GM12878 (cell line): Measurements from ENCODE around the gene KRT4. TPM values are rescaled to one million over a fixed set of nuclear protein-coding genes. Genes with fewer than 3 reads are reported as not detected.

Experiments used
- ATAC-seq: fragments of 200-7000 bp; cut with Tn5 transposase; 3 replicates; pipeline ENCODE4 v1.9.1; 2020; ENCODE audit warnings: mild to moderate bottlenecking, moderate library complexity
- BruUV-seq: library from RNA; stranded (reverse); fragments of 400-500 nt; replicated peaks from 2 replicates; lab custom pipeline; 2021; lab: Mats Ljungman, UMichigan
- CTCF ChIA-PET: fragments of 300-600 bp; sonication (Branson Sonifier 250); formaldehyde crosslinking; extraction: SDS; loops from one replicate; lab custom pipeline; 2021; ENCODE audit warnings: inconsistent platforms; lab: Yijun Ruan, JAX
- POLR2A ChIA-PET: fragments of 350-600 bp; formaldehyde crosslinking; extraction: SDS; loops from one replicate; lab custom pipeline; 2021; ENCODE audit warnings: inconsistent platforms; lab: Charles Lee
- RAD21 ChIA-PET: fragments of 300-600 bp; sonication (Branson Sonifier 250); formaldehyde crosslinking; loops from one replicate; lab custom pipeline; 2023; ENCODE audit warnings: antibody characterized with exemption; ENCODE audit not compliant: unreplicated experiment; lab: Charles Lee
- SMC1A ChIA-PET: fragments of 300-600 bp; sonication (Branson Sonifier 250); formaldehyde crosslinking; loops from one replicate; lab custom pipeline; 2023; ENCODE audit not compliant: unreplicated experiment, uncharacterized antibody; lab: Charles Lee
- DNase-seq: peaks from one replicate; pipeline ENCODE4 v3.0.0-alpha.2; 2011; ENCODE audit warnings: low read depth, low spot score
- FAIRE-seq: peaks from 3 replicates; lab custom pipeline; 2011; peaks lifted over from hg19 to GRCh38; lab: Jason Lieb, UNC
- H2AFZ ChIP-seq: 2 replicates; pipeline ENCODE4 v1.6.0; 2011; ENCODE audit warnings: low read depth, low read length, control low read depth; ENCODE audit not compliant: control insufficient read depth
- H3K27ac ChIP-seq: 2 replicates; pipeline ENCODE4 v1.5.1; 2011; ENCODE audit warnings: control low read depth; ENCODE audit not compliant: control insufficient read depth, insufficient read depth
- H3K27me3 ChIP-seq, 2 experiments: replicated peaks in 1 of 2; 2 replicates each; pipeline versions ENCODE4 v1.6.0 to v1.6.1; 2011; ENCODE audit warnings: low read length in 1 of 2; ENCODE audit not compliant: control insufficient read depth in 2 of 2, insufficient read depth in 2 of 2
- H3K36me3 ChIP-seq, 2 experiments: 2 replicates each; pipeline ENCODE4 v1.5.1; 2011; ENCODE audit warnings: low read length in 1 of 2; ENCODE audit not compliant: control insufficient read depth in 2 of 2, insufficient read depth in 2 of 2
- H3K4me1 ChIP-seq: 2 replicates; pipeline ENCODE4 v1.6.1; 2011; ENCODE audit warnings: mild to moderate bottlenecking, low read length, moderate library complexity, mixed read lengths; ENCODE audit not compliant: control insufficient read depth, insufficient read depth
- H3K4me2 ChIP-seq: 2 replicates; pipeline ENCODE4 v1.6.0; 2011; ENCODE audit warnings: control low read depth; ENCODE audit not compliant: control insufficient read depth, insufficient read depth
- H3K4me3 ChIP-seq: fragments of 200-600 bp; sonication (generic); 2 replicates; pipeline ENCODE4 v1.5.1; 2016
- H3K79me2 ChIP-seq: 2 replicates; pipeline ENCODE4 v1.6.0; 2011; ENCODE audit warnings: low read length; ENCODE audit not compliant: control insufficient read depth, insufficient read depth
- H3K9ac ChIP-seq: 2 replicates; pipeline ENCODE4 v1.8.0; 2011; ENCODE audit warnings: low read length, control low read depth, mixed read lengths; ENCODE audit not compliant: control insufficient read depth, insufficient read depth
- H3K9me3 ChIP-seq: replicated peaks from 3 replicates; pipeline ENCODE4 v1.5.1; 2011; ENCODE audit warnings: mild to moderate bottlenecking, low read length; ENCODE audit not compliant: control insufficient read depth, insufficient read depth
- H4K20me1 ChIP-seq: 2 replicates; pipeline ENCODE4 v1.6.0; 2011; ENCODE audit not compliant: control insufficient read depth, insufficient read depth
- BCL11A ChIP-seq: IDR thresholded peaks from 2 replicates; pipeline ENCODE4 v1.6.1; 2011; ENCODE audit warnings: low read depth, low read length
- FOS ChIP-seq: IDR thresholded peaks from 3 replicates; pipeline ENCODE4 v1.6.1; 2011; ENCODE audit warnings: borderline replicate concordance; ENCODE audit not compliant: insufficient read length; ENCODE audit errors: extremely low read depth
- GABPA ChIP-seq: IDR thresholded peaks from 2 replicates; pipeline ENCODE4 v1.6.1; 2014; ENCODE audit warnings: antibody characterized with exemption, low read depth, mild to moderate bottlenecking, inconsistent platforms
- NFIC ChIP-seq: IDR thresholded peaks from 2 replicates; pipeline ENCODE4 v1.6.1; 2012; ENCODE audit warnings: low read depth, mild to moderate bottlenecking, inconsistent platforms, low read length, moderate library complexity
- PAX8 ChIP-seq: fragments of 450-650 bp; IDR thresholded peaks from 2 replicates; pipeline ENCODE4 v1.6.1; 2017; ENCODE audit warnings: mild to moderate bottlenecking, moderate library complexity
- POU2F2 ChIP-seq: IDR thresholded peaks from 3 replicates; pipeline ENCODE4 v1.6.1; 2011; ENCODE audit warnings: low read depth, mild to moderate bottlenecking, low read length, borderline replicate concordance
- RB1 ChIP-seq: fragments of 450-650 bp; formaldehyde crosslinking; IDR thresholded peaks from 2 replicates; pipeline ENCODE4 v1.6.1; 2017; ENCODE audit warnings: mild to moderate bottlenecking, borderline replicate concordance
- RCOR1 ChIP-seq: conservative IDR thresholded peaks from 2 replicates; pipeline ENCODE4 v1.6.1; 2012; ENCODE audit warnings: low read depth, low read length, improper control_type of control experiment
- RELA ChIP-seq: fragments of 450-650 bp; IDR thresholded peaks from 2 replicates; pipeline ENCODE4 v1.8.0; 2014; ENCODE audit warnings: borderline replicate concordance; ENCODE audit not compliant: partially characterized antibody
- RFX5 ChIP-seq: IDR thresholded peaks from 2 replicates; pipeline ENCODE4 v1.6.1; 2011; ENCODE audit warnings: low read depth, low read length, improper control_type of control experiment
- SMARCA5 ChIP-seq: fragments of 450-650 bp; IDR thresholded peaks from 2 replicates; pipeline ENCODE4 v1.6.1; 2017; ENCODE audit warnings: mild to moderate bottlenecking
- TAF1 ChIP-seq: IDR thresholded peaks from 2 replicates; pipeline ENCODE4 v1.6.1; 2011; ENCODE audit warnings: mild to moderate bottlenecking, low read depth, low read length, borderline replicate concordance
- YY1 ChIP-seq: IDR thresholded peaks from 2 replicates; pipeline ENCODE4 v1.6.1; 2011; ENCODE audit warnings: low read depth, mild to moderate bottlenecking, low read length
- ZNF592 ChIP-seq: fragments of 450-650 bp; IDR thresholded peaks from 2 replicates; pipeline ENCODE4 v1.6.1; 2017; ENCODE audit warnings: mild to moderate bottlenecking, moderate library complexity
- ZSCAN29 ChIP-seq: fragments of 450-650 bp; IDR thresholded peaks from 2 replicates; pipeline ENCODE4 v1.6.1; 2017; ENCODE audit warnings: mild to moderate bottlenecking, moderate library complexity
- in situ Hi-C: fragments of 300-500 bp; cut with MboI; formaldehyde crosslinking; loops from 9 replicates; pipeline ENCODE4 v1.14.3; 2018; ENCODE audit warnings: mixed read lengths
- intact Hi-C: fragments of 100-400 bp; cut with micrococcal nuclease; formaldehyde crosslinking; loops from one replicate; pipeline ENCODE4 v1.14.2; 2022; ENCODE audit not compliant: unreplicated experiment
- polyA plus RNA-seq, 11 experiments: library from polyadenylated mRNA; depleted of rRNA in 4 of 11; unstranded in 6 of 11; stranded (reverse) in 5 of 11; fragments of >200 nt; fragmentation: Nextera tagmentation in 4 of 11; fragmentation: Illumina TruSeq in 1 of 11; extraction: Ambion mirVana in 4 of 11; extraction: Trizol in 1 of 11; gene quantifications; 1 replicate in 1 of 11; 2 replicates in 10 of 11; pipeline versions ENCODE4 v1.2.1 to v1.2.3, GENCODE V29; 2011 to 2016; ENCODE audit warnings: inconsistent platforms in 2 of 11, missing spikeins in 2 of 11, low read depth in 1 of 11
- total RNA-seq, 4 experiments: library from RNA; depleted of rRNA in 3 of 4; stranded (reverse); fragments of >200 nt in 3 of 4; fragmentation: Illumina TruSeq in 1 of 4; extraction: Trizol in 1 of 4; gene quantifications; 2 replicates each; pipeline versions ENCODE4 v1.2.1 to v1.2.3, GENCODE V29; 2013 to 2021
- TF ChIP-seq, protein P1 (sequence below): IDR thresholded peaks from 2 replicates; pipeline ENCODE4 v1.6.1; 2012; ENCODE audit warnings: improper control_type of control experiment, low read depth, low read length; ENCODE audit not compliant: insufficient replicate concordance

Gene KRT4
- total and polyA plus RNA-seq, 10 of the 15 experiments (the other 5 are each of a cell fraction or from before 2014, with no cell fraction given): not detected

DNA sequence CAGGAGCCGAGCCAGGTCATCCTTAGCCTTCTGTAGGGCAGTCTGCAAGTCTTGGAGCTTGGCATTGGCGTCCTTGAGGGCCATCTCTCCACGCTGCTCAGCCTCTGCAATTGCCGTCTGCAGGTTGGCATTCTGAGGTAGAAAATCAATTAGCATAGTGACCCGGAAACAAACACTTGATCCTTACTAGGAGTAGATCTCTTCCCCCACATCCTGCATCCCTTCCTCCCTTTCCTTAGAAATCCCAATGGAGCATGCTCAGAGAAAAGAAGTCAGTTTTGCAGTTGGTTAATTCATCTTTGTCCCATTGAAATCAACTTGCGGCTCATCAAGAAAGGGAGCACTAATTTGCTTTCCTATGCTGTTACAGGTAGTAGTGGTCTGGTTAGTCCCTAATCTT is 42.8 kb downstream of the KRT4 start (continued):
- TF ChIP-seq POU2F2 (no peak), PAX8 (no peak), SMARCA5 (no peak), ZNF592 (no peak), RELA (no peak), ZSCAN29 (no peak), BCL11A (no peak), RB1 (no peak), RCOR1 (no peak)

GRCh38 chr12:52769946-52770345 is 44.0 kb downstream of the KRT4 start:
- SMC1A ChIA-PET: no interaction called here
- Histone ChIP-seq H3K4me1 (no peaks in the 10 kb centered on the region), H4K20me1 (no peaks in the 10 kb centered on the region), H3K4me3 (no peak overlapping the region), H2AFZ (no peak overlapping the region), H3K27me3 (peaks cover 0 to 5% of the 10 kb centered on the region in 2 experiments; a peak in 3 of 4 replicates), H3K27ac (no peak overlapping the region), H3K9ac (no peak overlapping the region), H3K79me2 (no peaks in the 10 kb centered on the region), H3K9me3 (no peaks in the 10 kb centered on the region), H3K4me2 (no peak overlapping the region), H3K36me3 (no peaks in the 10 kb centered on the region)
- BruUV-seq: no TSS peak
- no peak for ATAC-seq
- in situ Hi-C loops (no loop called here), intact Hi-C loops (no loop called here)
- DNase-seq: no peak
- no peak for FAIRE-seq
- RAD21 ChIA-PET: no interaction called here
- CTCF ChIA-PET: interaction anchor here (0.9 kb wide), 1 partner anchor 9 kb away, joined by 3 read pairs; no protein-coding TSS in a partner anchor
- POLR2A ChIA-PET: no interaction called here
- no peak for TF ChIP-seq FOS
- no peak for TF ChIP-seq GABPA
- no peak for TF ChIP-seq RFX5
- no peak for TF ChIP-seq NFIC
- no peak for TF ChIP-seq YY1
- TF ChIP-seq, protein P1, sequence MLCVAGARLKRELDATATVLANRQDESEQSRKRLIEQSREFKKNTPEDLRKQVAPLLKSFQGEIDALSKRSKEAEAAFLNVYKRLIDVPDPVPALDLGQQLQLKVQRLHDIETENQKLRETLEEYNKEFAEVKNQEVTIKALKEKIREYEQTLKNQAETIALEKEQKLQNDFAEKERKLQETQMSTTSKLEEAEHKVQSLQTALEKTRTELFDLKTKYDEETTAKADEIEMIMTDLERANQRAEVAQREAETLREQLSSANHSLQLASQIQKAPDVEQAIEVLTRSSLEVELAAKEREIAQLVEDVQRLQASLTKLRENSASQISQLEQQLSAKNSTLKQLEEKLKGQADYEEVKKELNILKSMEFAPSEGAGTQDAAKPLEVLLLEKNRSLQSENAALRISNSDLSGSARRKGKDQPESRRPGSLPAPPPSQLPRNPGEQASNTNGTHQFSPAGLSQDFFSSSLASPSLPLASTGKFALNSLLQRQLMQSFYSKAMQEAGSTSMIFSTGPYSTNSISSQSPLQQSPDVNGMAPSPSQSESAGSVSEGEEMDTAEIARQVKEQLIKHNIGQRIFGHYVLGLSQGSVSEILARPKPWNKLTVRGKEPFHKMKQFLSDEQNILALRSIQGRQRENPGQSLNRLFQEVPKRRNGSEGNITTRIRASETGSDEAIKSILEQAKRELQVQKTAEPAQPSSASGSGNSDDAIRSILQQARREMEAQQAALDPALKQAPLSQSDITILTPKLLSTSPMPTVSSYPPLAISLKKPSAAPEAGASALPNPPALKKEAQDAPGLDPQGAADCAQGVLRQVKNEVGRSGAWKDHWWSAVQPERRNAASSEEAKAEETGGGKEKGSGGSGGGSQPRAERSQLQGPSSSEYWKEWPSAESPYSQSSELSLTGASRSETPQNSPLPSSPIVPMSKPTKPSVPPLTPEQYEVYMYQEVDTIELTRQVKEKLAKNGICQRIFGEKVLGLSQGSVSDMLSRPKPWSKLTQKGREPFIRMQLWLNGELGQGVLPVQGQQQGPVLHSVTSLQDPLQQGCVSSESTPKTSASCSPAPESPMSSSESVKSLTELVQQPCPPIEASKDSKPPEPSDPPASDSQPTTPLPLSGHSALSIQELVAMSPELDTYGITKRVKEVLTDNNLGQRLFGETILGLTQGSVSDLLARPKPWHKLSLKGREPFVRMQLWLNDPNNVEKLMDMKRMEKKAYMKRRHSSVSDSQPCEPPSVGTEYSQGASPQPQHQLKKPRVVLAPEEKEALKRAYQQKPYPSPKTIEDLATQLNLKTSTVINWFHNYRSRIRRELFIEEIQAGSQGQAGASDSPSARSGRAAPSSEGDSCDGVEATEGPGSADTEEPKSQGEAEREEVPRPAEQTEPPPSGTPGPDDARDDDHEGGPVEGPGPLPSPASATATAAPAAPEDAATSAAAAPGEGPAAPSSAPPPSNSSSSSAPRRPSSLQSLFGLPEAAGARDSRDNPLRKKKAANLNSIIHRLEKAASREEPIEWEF: no peak
- TF ChIP-seq TAF1: no peak
